HCT116 (cell line): Measurements from ENCODE around the gene HLA-E.

Source experiments
- EGR1 ChIP-seq: IDR thresholded peaks from 2 replicates; pipeline ENCODE4 v1.6.1; 2012; ENCODE audit warnings: low read depth
- EZH2 ChIP-seq: fragments of 200-600 bp; sonication (generic); IDR thresholded peaks from 2 replicates; pipeline ENCODE4 v1.6.1; 2017; ENCODE audit warnings: antibody characterized with exemption, mixed run types
- POLR2A ChIP-seq: IDR thresholded peaks from 2 replicates; pipeline ENCODE4 v1.7.0; 2011; ENCODE audit warnings: borderline replicate concordance; ENCODE audit not compliant: insufficient read depth, insufficient read length; ENCODE audit errors: extremely low read depth
- POLR2AphosphoS5 ChIP-seq: IDR thresholded peaks from 2 replicates; pipeline ENCODE4 v1.6.1; 2011; ENCODE audit warnings: mild to moderate bottlenecking, low read depth, low read length, moderate library complexity
- TCF7L2 ChIP-seq: IDR thresholded peaks from 2 replicates; pipeline ENCODE4 v1.7.0; 2011; ENCODE audit warnings: borderline replicate concordance, inconsistent platforms; ENCODE audit not compliant: insufficient read depth, insufficient read length; ENCODE audit errors: extremely low read depth
- YY1 ChIP-seq: IDR thresholded peaks from 2 replicates; pipeline ENCODE4 v1.6.1; 2011; ENCODE audit warnings: low read length, low read depth, moderate library complexity, mild to moderate bottlenecking; ENCODE audit not compliant: insufficient replicate concordance; ENCODE audit errors: extremely low read depth
- TF ChIP-seq, protein P1 (sequence below), 3 experiments: fragments of 200-600 bp in 1 of 3; sonication (generic) in 1 of 3; IDR thresholded peaks in 2 of 3; conservative IDR thresholded peaks in 1 of 3; 2 replicates each; pipeline ENCODE4 v1.5.1; 2012 to 2017; ENCODE audit warnings: low read depth in 2 of 3, low read length in 2 of 3, antibody characterized with exemption in 1 of 3, borderline replicate concordance in 1 of 3, control low read depth in 1 of 3, mild to moderate bottlenecking in 1 of 3, mixed read lengths in 1 of 3, mixed run types in 1 of 3, moderate library complexity in 1 of 3; ENCODE audit not compliant: insufficient read depth in 1 of 3
- TF ChIP-seq, protein P2 (sequence below): IDR thresholded peaks from 2 replicates; pipeline ENCODE4 v1.6.1; 2012
- TF ChIP-seq, protein P3 (sequence below): IDR thresholded peaks from 2 replicates; pipeline ENCODE4 v1.6.1; 2012; ENCODE audit warnings: low read depth

DNA sequence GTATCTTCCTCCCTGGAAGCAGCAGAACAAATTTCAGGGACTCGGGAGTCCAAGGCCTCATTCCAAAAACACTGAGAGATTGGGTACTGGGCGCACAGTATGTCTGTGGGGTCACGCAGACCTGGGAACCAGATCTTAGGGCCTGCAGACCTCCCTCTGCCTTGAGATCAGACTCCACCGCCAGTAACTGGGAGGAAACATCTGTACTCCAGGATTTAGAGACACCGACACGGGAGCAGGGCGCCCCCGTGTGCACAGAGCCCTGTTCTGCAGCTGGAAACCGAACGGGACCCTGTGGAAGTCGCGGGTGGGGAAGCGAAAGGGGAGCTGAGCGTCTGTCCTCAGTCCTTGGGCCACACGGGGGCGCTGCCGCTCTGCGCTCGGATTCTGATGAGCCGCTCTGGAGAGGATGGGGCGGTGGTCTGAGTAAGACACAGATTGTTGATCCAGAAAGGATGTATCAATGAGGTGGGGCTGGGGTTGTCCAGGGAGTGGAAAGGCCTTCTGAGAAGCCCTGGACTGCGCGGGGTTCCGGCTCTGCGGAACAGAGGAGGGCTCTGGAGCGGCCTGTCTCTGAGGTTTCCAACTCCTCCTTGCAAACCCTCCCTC lies 35.7 kb upstream of the HLA-E start:
- TF ChIP-seq, protein P1, sequence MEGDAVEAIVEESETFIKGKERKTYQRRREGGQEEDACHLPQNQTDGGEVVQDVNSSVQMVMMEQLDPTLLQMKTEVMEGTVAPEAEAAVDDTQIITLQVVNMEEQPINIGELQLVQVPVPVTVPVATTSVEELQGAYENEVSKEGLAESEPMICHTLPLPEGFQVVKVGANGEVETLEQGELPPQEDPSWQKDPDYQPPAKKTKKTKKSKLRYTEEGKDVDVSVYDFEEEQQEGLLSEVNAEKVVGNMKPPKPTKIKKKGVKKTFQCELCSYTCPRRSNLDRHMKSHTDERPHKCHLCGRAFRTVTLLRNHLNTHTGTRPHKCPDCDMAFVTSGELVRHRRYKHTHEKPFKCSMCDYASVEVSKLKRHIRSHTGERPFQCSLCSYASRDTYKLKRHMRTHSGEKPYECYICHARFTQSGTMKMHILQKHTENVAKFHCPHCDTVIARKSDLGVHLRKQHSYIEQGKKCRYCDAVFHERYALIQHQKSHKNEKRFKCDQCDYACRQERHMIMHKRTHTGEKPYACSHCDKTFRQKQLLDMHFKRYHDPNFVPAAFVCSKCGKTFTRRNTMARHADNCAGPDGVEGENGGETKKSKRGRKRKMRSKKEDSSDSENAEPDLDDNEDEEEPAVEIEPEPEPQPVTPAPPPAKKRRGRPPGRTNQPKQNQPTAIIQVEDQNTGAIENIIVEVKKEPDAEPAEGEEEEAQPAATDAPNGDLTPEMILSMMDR (IDR thresholded peaks at IDR 0.05 in 2 of 3, conservative IDR thresholded peaks at IDR 0.05 in 1 of 3; ENCODE audit: borderline replicate concordance in 1 of 3, insufficient read depth in 1 of 3, low read depth in 2 of 3, low read length in 2 of 3), result peak; percentile 95 to 98 (median 97)
- TF ChIP-seq YY1 (peak; percentile 38), POLR2A (no peak), EGR1 (no peak), EZH2 (no peak), TCF7L2 (no peak), POLR2AphosphoS5 (no peak)
- TF ChIP-seq, protein P2, sequence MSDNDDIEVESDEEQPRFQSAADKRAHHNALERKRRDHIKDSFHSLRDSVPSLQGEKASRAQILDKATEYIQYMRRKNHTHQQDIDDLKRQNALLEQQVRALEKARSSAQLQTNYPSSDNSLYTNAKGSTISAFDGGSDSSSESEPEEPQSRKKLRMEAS, result no peak
- TF ChIP-seq, protein P3, sequence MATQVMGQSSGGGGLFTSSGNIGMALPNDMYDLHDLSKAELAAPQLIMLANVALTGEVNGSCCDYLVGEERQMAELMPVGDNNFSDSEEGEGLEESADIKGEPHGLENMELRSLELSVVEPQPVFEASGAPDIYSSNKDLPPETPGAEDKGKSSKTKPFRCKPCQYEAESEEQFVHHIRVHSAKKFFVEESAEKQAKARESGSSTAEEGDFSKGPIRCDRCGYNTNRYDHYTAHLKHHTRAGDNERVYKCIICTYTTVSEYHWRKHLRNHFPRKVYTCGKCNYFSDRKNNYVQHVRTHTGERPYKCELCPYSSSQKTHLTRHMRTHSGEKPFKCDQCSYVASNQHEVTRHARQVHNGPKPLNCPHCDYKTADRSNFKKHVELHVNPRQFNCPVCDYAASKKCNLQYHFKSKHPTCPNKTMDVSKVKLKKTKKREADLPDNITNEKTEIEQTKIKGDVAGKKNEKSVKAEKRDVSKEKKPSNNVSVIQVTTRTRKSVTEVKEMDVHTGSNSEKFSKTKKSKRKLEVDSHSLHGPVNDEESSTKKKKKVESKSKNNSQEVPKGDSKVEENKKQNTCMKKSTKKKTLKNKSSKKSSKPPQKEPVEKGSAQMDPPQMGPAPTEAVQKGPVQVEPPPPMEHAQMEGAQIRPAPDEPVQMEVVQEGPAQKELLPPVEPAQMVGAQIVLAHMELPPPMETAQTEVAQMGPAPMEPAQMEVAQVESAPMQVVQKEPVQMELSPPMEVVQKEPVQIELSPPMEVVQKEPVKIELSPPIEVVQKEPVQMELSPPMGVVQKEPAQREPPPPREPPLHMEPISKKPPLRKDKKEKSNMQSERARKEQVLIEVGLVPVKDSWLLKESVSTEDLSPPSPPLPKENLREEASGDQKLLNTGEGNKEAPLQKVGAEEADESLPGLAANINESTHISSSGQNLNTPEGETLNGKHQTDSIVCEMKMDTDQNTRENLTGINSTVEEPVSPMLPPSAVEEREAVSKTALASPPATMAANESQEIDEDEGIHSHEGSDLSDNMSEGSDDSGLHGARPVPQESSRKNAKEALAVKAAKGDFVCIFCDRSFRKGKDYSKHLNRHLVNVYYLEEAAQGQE, result no peak
